Measurements from ENCODE around the gene CAPN5. TPM values are rescaled to one million over a fixed set of nuclear protein-coding genes. Genes with fewer than 3 reads are reported as not detected.

CAPN5 gene
- total RNA-seq, 2 experiments from 2014 or later: 0.20 to 0.28 TPM

- Mint-ChIP-seq H3K36me3 (no peaks in the 10 kb centered on the region), H3K9me3 (ENCODE audit: low read depth) (no peaks in the 10 kb centered on the region)
Observed at GRCh38 chr11:77124041-77124440, 57.3 kb downstream of the CAPN5 start.

GRCh38 chr11:77124488-77124887 lies 57.7 kb downstream of the CAPN5 start:
- no peak for DNase-seq
- Mint-ChIP-seq H3K27me3 (peaks cover 13% of the 10 kb centered on the region), H3K9me3 (ENCODE audit: low read depth) (no peaks in the 10 kb centered on the region), H3K36me3 (no peaks in the 10 kb centered on the region), H3K4me1 (peaks cover 6% of the 10 kb centered on the region), H3K4me3 (no peak overlapping the region), H3K27ac (no peak overlapping the region)
- CTCF ChIA-PET: interaction anchor here (1.8 kb wide), 1 partner anchor 59 kb away, joined by 3 read pairs; no protein-coding TSS in a partner anchor
- no peak for ATAC-seq

More at GRCh38 chr11:77124041-77124440, 57.3 kb downstream of the CAPN5 start:
- CTCF ChIA-PET: interaction anchor here (1.8 kb wide), 1 partner anchor 59 kb away, joined by 3 read pairs; no protein-coding TSS in a partner anchor
- peaks cover 6% of the 10 kb centered on the region for H3K4me1 Mint-ChIP-seq
- no peak for DNase-seq
- peaks cover 13% of the 10 kb centered on the region for H3K27me3 Mint-ChIP-seq
- H3K4me3 Mint-ChIP-seq: no peak overlapping the region
- H3K27ac Mint-ChIP-seq: no peak overlapping the region
- ATAC-seq: no peak

- Mint-ChIP-seq H3K27ac (no peak overlapping the region), H3K9me3 (ENCODE audit: low read depth) (no peaks in the 10 kb centered on the region), H3K36me3 (no peaks in the 10 kb centered on the region), H3K4me3 (no peak overlapping the region), H3K4me1 (peaks cover 6% of the 10 kb centered on the region), H3K27me3 (peaks cover 13% of the 10 kb centered on the region)
- CTCF ChIA-PET: no interaction called here
- DNase-seq: no peak
- ATAC-seq: no peak
Observed at GRCh38 chr11:77125191-77125590, 58.4 kb downstream of the CAPN5 start.

GRCh38 chr11:77125695-77126094 lies 58.9 kb downstream of the CAPN5 start:
- DNase-seq (no peak), ATAC-seq (no peak)
- H3K36me3 Mint-ChIP-seq: no peaks in the 10 kb centered on the region
- no peak overlapping the region for H3K4me3 Mint-ChIP-seq
- peaks cover 13% of the 10 kb centered on the region for H3K27me3 Mint-ChIP-seq
- no peaks in the 10 kb centered on the region for H3K9me3 Mint-ChIP-seq (ENCODE audit: low read depth)
- CTCF ChIA-PET: interaction anchor here (5.3 kb wide), 1 partner anchor 61 kb away, joined by 162 read pairs; no protein-coding TSS in a partner anchor
- peaks cover 6% of the 10 kb centered on the region for H3K4me1 Mint-ChIP-seq
- no peak overlapping the region for H3K27ac Mint-ChIP-seq

- Mint-ChIP-seq H3K9me3 (ENCODE audit: low read depth) (no peaks in the 10 kb centered on the region), H3K36me3 (no peaks in the 10 kb centered on the region), H3K4me3 (no peak overlapping the region), H3K4me1 (peaks cover 3% of the 10 kb centered on the region), H3K27ac (no peak overlapping the region), H3K27me3 (peaks cover 13% of the 10 kb centered on the region)
- no peak for DNase-seq
- CTCF ChIA-PET: interaction anchor here (0.6 to 5.3 kb wide), 27 partner anchors 10 to 493 kb away, joined by 3 to 162 read pairs (median 9); no protein-coding TSS in a partner anchor
- no peak for ATAC-seq
Observed at GRCh38 chr11:77126156-77126775, 59.5 kb downstream of the CAPN5 start.

- no peak overlapping the region for H3K27ac Mint-ChIP-seq
- no peaks in the 10 kb centered on the region for H3K9me3 Mint-ChIP-seq (ENCODE audit: low read depth)
- H3K27me3 Mint-ChIP-seq: peaks cover 13% of the 10 kb centered on the region
- peaks cover 3% of the 10 kb centered on the region for H3K4me1 Mint-ChIP-seq
- H3K36me3 Mint-ChIP-seq: no peaks in the 10 kb centered on the region
- DNase-seq (no peak), ATAC-seq (no peak)
- CTCF ChIA-PET: interaction anchor here (0.6 to 5.3 kb wide), 46 partner anchors 8 to 868 kb away, joined by 3 to 162 read pairs (median 5); partner anchors contain the start of gene INTS4
- no peak overlapping the region for H3K4me3 Mint-ChIP-seq
Observed at GRCh38 chr11:77126861-77127234, 60.1 kb downstream of the CAPN5 start.

- no peak overlapping the region for H3K27ac Mint-ChIP-seq
- ATAC-seq: peak; percentile 87
- DNase-seq: peak; percentile 64
Observed at GRCh38 chr11:77127235-77127911, 60.6 kb downstream of the CAPN5 start.

GRCh38 chr11:77127920-77128691 lies 61.3 kb downstream of the CAPN5 start, which contains the start of gene MYO7A:
TSS of gene MYO7A (plus strand) at chr11:77128246. CDS start at chr11:77130635, 2,389 bp downstream.
- ATAC-seq (no peak), DNase-seq (no peak)
- Mint-ChIP-seq H3K27ac (no peak within 1 kb of the TSS), H3K27me3 (peaks cover 15% of the 10 kb centered on the region), H3K9me3 (ENCODE audit: low read depth) (no peaks in the 10 kb centered on the region), H3K4me3 (no peak within 1 kb of the TSS), H3K4me1 (peaks cover 3% of the 10 kb centered on the region), H3K36me3 (no peaks in the 10 kb centered on the region)
- CTCF ChIA-PET: interaction anchor here (0.8 to 5.3 kb wide), 32 partner anchors 9 to 491 kb away, joined by 3 to 162 read pairs (median 8); no protein-coding TSS in a partner anchor

More at GRCh38 chr11:77127235-77127911, 60.6 kb downstream of the CAPN5 start:
- H3K9me3 Mint-ChIP-seq (ENCODE audit: low read depth): no peaks in the 10 kb centered on the region
- no peak overlapping the region for H3K4me3 Mint-ChIP-seq
- CTCF ChIA-PET: interaction anchor here (0.6 to 5.3 kb wide), 48 partner anchors 9 to 867 kb away, joined by 3 to 162 read pairs (median 5); partner anchors contain the start of gene INTS4
- peaks cover 3% of the 10 kb centered on the region for H3K4me1 Mint-ChIP-seq
- H3K36me3 Mint-ChIP-seq: no peaks in the 10 kb centered on the region
- peaks cover 13% of the 10 kb centered on the region for H3K27me3 Mint-ChIP-seq

- H3K9me3 Mint-ChIP-seq (ENCODE audit: low read depth): no peaks in the 10 kb centered on the region
- ATAC-seq: no peak
- no peak overlapping the region for H3K27ac Mint-ChIP-seq
- no peak for DNase-seq
- H3K36me3 Mint-ChIP-seq: peaks cover 4% of the 10 kb centered on the region
- H3K27me3 Mint-ChIP-seq: peaks cover 20% of the 10 kb centered on the region
- CTCF ChIA-PET: interaction anchor here (0.6 to 5.3 kb wide), 5 partner anchors 12 to 419 kb away, joined by 3 to 162 read pairs (median 19); no protein-coding TSS in a partner anchor
- H3K4me1 Mint-ChIP-seq: peaks cover 3% of the 10 kb centered on the region
- H3K4me3 Mint-ChIP-seq: no peak overlapping the region
Observed at GRCh38 chr11:77129069-77129841, 62.5 kb downstream of the CAPN5 start.

GRCh38 chr11:77129842-77130756 lies 63.3 kb downstream of the CAPN5 start:
- no peaks in the 10 kb centered on the region for H3K9me3 Mint-ChIP-seq (ENCODE audit: low read depth)
- H3K27me3 Mint-ChIP-seq: peaks cover 20% of the 10 kb centered on the region
- ATAC-seq: no peak
- H3K4me3 Mint-ChIP-seq: no peak overlapping the region
- H3K36me3 Mint-ChIP-seq: peaks cover 4% of the 10 kb centered on the region
- H3K4me1 Mint-ChIP-seq: peaks cover 5% of the 10 kb centered on the region
- no peak overlapping the region for H3K27ac Mint-ChIP-seq
- CTCF ChIA-PET: interaction anchor here (0.6 to 5.3 kb wide), 4 partner anchors 11 to 418 kb away, joined by 3 to 162 read pairs (median 24); no protein-coding TSS in a partner anchor
- DNase-seq: no peak

- H3K27ac Mint-ChIP-seq: no peak overlapping the region
Observed at GRCh38 chr11:77130763-77131513, 64.2 kb downstream of the CAPN5 start.

More at GRCh38 chr11:77130763-77131513, 64.2 kb downstream of the CAPN5 start:
- no peak for DNase-seq
- Mint-ChIP-seq H3K4me3 (no peak overlapping the region), H3K4me1 (peaks cover 13% of the 10 kb centered on the region), H3K27me3 (peaks cover 22% of the 10 kb centered on the region), H3K9me3 (ENCODE audit: low read depth) (no peaks in the 10 kb centered on the region), H3K36me3 (peaks cover 4% of the 10 kb centered on the region)
- ATAC-seq: no peak
- CTCF ChIA-PET: interaction anchor here (0.5 to 5.3 kb wide), 4 partner anchors 25 to 417 kb away, joined by 3 to 162 read pairs (median 3); no protein-coding TSS in a partner anchor
